Measurements from ENCODE around the gene PLBD2. TPM values are rescaled to one million over a fixed set of nuclear protein-coding genes. Genes with fewer than 3 reads are reported as not detected.

PLBD2 gene
- total and polyA plus RNA-seq, 9 of the 15 experiments (the other 6 are each of a cell fraction or from before 2014, with no cell fraction given) = 2.4 to 37.4 (median 6.0) TPM

GRCh38 chr12:113391145-113391544, 32.8 kb downstream of the PLBD2 start:
- Histone ChIP-seq H3K9ac (ENCODE audit: insufficient read depth in 1 of 2, low read depth in 2 of 2, low read length in 2 of 2) (no peak overlapping the region), H3K36me3 (ENCODE audit: control insufficient read depth, insufficient read depth, low read length) (peaks cover 30% of the 10 kb centered on the region; the same call in 1 of the 3 replicates), H3K4me1 (replicated peaks in 1 of 2; ENCODE audit: control insufficient read depth in 2 of 2, insufficient read depth in 2 of 2, low read length in 2 of 2) (peaks cover 0 to 6% of the 10 kb centered on the region in 2 experiments; a peak in 2 of 5 replicates), H3K27me3 (ENCODE audit: control insufficient read depth in 2 of 2, insufficient read depth in 2 of 2, low read length in 2 of 2) (no peaks in the 10 kb centered on the region), H3K4me2 (ENCODE audit: insufficient read depth, low read length) (no peak overlapping the region), H3K27ac (ENCODE audit: extremely low read depth, low read depth, low read length) (no peak overlapping the region), H3K9me3 (replicated peaks; ENCODE audit: control insufficient read depth, insufficient read depth, low read depth, low read length) (no peaks in the 10 kb centered on the region), H2AFZ (ENCODE audit: low read depth, low read length) (no peak overlapping the region), H3K9me1 (ENCODE audit: control insufficient read depth, insufficient read depth, low read length) (no peaks in the 10 kb centered on the region), H4K20me1 (replicated peaks; ENCODE audit: control insufficient read depth, insufficient read depth, low read length) (no peaks in the 10 kb centered on the region), H3K4me3 (no peak overlapping the region), H3K79me2 (ENCODE audit: control insufficient read depth, insufficient read depth, low read length) (no peaks in the 10 kb centered on the region)
- TF ChIP-seq, protein P1, sequence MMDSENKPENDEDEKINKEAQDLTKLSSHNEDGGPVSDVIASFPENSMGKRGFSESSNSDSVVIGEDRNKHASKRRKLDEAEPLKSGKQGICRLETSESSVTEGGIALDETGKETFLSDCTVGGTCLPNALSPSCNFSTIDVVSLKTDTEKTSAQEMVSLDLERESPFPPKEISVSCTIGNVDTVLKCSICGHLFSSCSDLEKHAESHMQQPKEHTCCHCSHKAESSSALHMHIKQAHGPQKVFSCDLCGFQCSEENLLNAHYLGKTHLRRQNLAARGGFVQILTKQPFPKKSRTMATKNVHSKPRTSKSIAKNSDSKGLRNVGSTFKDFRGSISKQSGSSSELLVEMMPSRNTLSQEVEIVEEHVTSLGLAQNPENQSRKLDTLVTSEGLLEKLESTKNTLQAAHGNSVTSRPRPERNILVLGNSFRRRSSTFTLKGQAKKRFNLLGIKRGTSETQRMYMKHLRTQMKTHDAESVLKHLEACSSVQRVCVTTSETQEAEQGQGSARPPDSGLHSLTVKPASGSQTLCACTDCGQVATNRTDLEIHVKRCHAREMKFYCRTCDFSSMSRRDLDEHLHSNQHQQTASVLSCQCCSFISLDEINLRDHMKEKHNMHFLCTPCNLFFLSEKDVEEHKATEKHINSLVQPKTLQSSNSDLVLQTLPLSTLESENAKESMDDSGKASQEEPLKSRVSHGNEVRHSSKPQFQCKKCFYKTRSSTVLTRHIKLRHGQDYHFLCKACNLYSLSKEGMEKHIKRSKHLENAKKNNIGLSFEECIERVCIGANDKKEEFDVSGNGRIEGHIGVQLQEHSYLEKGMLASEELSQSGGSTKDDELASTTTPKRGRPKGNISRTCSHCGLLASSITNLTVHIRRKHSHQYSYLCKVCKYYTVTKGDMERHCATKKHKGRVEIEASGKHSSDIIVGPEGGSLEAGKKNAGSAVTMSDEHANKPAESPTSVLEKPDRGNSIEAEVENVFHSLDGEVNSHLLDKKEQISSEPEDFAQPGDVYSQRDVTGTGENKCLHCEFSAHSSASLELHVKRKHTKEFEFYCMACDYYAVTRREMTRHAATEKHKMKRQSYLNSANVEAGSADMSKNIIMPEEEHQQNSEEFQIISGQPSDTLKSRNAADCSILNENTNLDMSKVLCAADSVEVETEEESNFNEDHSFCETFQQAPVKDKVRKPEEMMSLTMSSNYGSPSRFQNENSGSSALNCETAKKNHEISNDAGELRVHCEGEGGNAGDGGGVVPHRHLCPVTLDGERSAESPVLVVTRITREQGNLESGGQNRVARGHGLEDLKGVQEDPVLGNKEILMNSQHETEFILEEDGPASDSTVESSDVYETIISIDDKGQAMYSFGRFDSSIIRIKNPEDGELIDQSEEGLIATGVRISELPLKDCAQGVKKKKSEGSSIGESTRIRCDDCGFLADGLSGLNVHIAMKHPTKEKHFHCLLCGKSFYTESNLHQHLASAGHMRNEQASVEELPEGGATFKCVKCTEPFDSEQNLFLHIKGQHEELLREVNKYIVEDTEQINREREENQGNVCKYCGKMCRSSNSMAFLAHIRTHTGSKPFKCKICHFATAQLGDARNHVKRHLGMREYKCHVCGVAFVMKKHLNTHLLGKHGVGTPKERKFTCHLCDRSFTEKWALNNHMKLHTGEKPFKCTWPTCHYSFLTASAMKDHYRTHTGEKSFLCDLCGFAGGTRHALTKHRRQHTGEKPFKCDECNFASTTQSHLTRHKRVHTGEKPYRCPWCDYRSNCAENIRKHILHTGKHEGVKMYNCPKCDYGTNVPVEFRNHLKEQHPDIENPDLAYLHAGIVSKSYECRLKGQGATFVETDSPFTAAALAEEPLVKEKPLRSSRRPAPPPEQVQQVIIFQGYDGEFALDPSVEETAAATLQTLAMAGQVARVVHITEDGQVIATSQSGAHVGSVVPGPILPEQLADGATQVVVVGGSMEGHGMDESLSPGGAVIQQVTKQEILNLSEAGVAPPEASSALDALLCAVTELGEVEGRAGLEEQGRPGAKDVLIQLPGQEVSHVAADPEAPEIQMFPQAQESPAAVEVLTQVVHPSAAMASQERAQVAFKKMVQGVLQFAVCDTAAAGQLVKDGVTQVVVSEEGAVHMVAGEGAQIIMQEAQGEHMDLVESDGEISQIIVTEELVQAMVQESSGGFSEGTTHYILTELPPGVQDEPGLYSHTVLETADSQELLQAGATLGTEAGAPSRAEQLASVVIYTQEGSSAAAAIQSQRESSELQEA (IDR thresholded peaks at IDR 0.05; ENCODE audit: low read depth) = no peak
- TF ChIP-seq BCOR (IDR thresholded peaks at IDR 0.05) = peak; percentile 48; the same call in 1 of the 2 replicates
- TF ChIP-seq ADNP (tag; IDR thresholded peaks at IDR 0.05) = peak; percentile 51; the same call in 1 of the 2 replicates
- no peak for TF ChIP-seq ZBTB43 (CRISPR knock-in tag; IDR thresholded peaks at IDR 0.05)
- TF ChIP-seq CBX1 (IDR thresholded peaks at IDR 0.05; ENCODE audit: low read depth) = no peak
- TF ChIP-seq RBM25 (IDR thresholded peaks at IDR 0.05; ENCODE audit: low read depth, low read length, severe bottlenecking) = peak; percentile 49
- TF ChIP-seq E2F4 (CRISPR knock-in tag; IDR thresholded peaks at IDR 0.05; ENCODE audit: low read depth) = no peak
- TF ChIP-seq, protein P2, sequence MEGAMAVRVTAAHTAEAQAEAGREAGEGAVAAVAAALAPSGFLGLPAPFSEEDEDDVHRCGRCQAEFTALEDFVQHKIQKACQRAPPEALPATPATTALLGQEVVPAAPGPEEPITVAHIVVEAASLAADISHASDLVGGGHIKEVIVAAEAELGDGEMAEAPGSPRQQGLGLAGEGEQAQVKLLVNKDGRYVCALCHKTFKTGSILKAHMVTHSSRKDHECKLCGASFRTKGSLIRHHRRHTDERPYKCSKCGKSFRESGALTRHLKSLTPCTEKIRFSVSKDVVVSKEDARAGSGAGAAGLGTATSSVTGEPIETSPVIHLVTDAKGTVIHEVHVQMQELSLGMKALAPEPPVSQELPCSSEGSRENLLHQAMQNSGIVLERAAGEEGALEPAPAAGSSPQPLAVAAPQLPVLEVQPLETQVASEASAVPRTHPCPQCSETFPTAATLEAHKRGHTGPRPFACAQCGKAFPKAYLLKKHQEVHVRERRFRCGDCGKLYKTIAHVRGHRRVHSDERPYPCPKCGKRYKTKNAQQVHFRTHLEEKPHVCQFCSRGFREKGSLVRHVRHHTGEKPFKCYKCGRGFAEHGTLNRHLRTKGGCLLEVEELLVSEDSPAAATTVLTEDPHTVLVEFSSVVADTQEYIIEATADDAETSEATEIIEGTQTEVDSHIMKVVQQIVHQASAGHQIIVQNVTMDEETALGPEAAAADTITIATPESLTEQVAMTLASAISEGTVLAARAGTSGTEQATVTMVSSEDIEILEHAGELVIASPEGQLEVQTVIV (CRISPR knock-in tag; IDR thresholded peaks at IDR 0.05; ENCODE audit: borderline replicate concordance) = no peak
- WGBS (ENCODE audit: insufficient coverage, low coverage, missing lambda C conversion rate) = 62% methylated on average over 3 of the region's 3 CpGs
- ATAC-seq = no peak
- no TSS peak for BruUV-seq (replicated peaks)
- in situ Hi-C loops (cut with MboI) = no loop called here
- no peak for DNase-seq (ENCODE audit: extremely low read depth in 1 of 4, low spot score in 3 of 4)
- FAIRE-seq = no peak
- ChIA-PET POLR2A (no interaction called here), CTCF (ENCODE audit: low intra/inter-chr PET ratio) (no interaction called here)
- intact Hi-C loops (cut with micrococcal nuclease) = no loop called here

Data from K562 (cell line).